Measurements from ENCODE around the gene HS6ST2. TPM values are rescaled to one million over a fixed set of nuclear protein-coding genes. Genes with fewer than 3 reads are reported as not detected.

HS6ST2 gene
- polyA plus RNA-seq, 1 of the 3 experiments (the other 2 are of a cell fraction), result 0.05 TPM

- H4K20me1 ChIP-seq (ENCODE audit: insufficient read depth), result no peaks in the 10 kb centered on the region
- peaks cover 15% of the 10 kb centered on the region; the same call in 1 of the 2 replicates for H3K27me3 ChIP-seq (ENCODE audit: insufficient read depth)
- POLR2A ChIA-PET, result no interaction called here
Observed at GRCh38 chrX:132689612-132690563, 268.5 kb downstream of the HS6ST2 start.

More at GRCh38 chrX:132689612-132690563, 268.5 kb downstream of the HS6ST2 start:
- H2AFZ ChIP-seq (ENCODE audit: low read depth), result no peak overlapping the region
- no peak overlapping the region for H3K27ac ChIP-seq (ENCODE audit: low read depth in 2 of 2, low read length in 1 of 2)
- H3K4me2 ChIP-seq, result no peak overlapping the region
- no peaks in the 10 kb centered on the region for H3K9me2 ChIP-seq
- no peaks in the 10 kb centered on the region; a peak in 1 of 4 replicates for H3K4me1 ChIP-seq (ENCODE audit: control insufficient read depth in 1 of 2, insufficient read depth in 2 of 2, low read depth in 1 of 2, low read length in 1 of 2)
- TF ChIP-seq USF2 (IDR thresholded peaks at IDR 0.05; ENCODE audit: borderline replicate concordance, low read depth, low read length) (no peak), TAF1 (IDR thresholded peaks at IDR 0.05; ENCODE audit: borderline replicate concordance, low read depth, low read length) (no peak), IRF3 (IDR thresholded peaks at IDR 0.05; ENCODE audit: low read depth, low read length) (no peak), NFIC (IDR thresholded peaks at IDR 0.05; ENCODE audit: borderline replicate concordance) (no peak), EZH2phosphoT487 (IDR thresholded peaks at IDR 0.05; ENCODE audit: borderline replicate concordance, low read depth) (no peak), TCF12 (IDR thresholded peaks at IDR 0.05) (no peak), MXI1 (IDR thresholded peaks at IDR 0.05; ENCODE audit: low read depth, low read length) (no peak), NRF1 (IDR thresholded peaks at IDR 0.05; ENCODE audit: low read depth, low read length) (no peak), FOXJ3 (CRISPR knock-in tag; IDR thresholded peaks at IDR 0.05) (no peak), GABPA (IDR thresholded peaks at IDR 0.05; ENCODE audit: low read depth) (no peak), MAX (IDR thresholded peaks at IDR 0.05; ENCODE audit: low read depth) (no peak), YY1 (IDR thresholded peaks at IDR 0.05; ENCODE audit: low read depth) (no peak), GATA2 (CRISPR knock-in tag; IDR thresholded peaks at IDR 0.05) (no peak), MEF2A (IDR thresholded peaks at IDR 0.05; ENCODE audit: borderline replicate concordance, low read depth) (no peak), USF1 (IDR thresholded peaks at IDR 0.05; ENCODE audit: borderline replicate concordance, low read depth) (no peak), RXRA (IDR thresholded peaks at IDR 0.05; ENCODE audit: borderline replicate concordance, low read depth) (no peak)
- TF ChIP-seq, protein P1, sequence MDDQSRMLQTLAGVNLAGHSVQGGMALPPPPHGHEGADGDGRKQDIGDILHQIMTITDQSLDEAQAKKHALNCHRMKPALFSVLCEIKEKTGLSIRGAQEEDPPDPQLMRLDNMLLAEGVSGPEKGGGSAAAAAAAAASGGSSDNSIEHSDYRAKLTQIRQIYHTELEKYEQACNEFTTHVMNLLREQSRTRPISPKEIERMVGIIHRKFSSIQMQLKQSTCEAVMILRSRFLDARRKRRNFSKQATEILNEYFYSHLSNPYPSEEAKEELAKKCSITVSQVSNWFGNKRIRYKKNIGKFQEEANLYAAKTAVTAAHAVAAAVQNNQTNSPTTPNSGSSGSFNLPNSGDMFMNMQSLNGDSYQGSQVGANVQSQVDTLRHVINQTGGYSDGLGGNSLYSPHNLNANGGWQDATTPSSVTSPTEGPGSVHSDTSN (IDR thresholded peaks at IDR 0.05), result no peak
- no peak overlapping the region for H3K4me3 ChIP-seq (ENCODE audit: low read depth in 2 of 2, low read length in 1 of 2)
- H3K79me2 ChIP-seq (ENCODE audit: insufficient read depth), result no peaks in the 10 kb centered on the region
- CTCF ChIA-PET, result interaction anchor here (1.0 to 1.1 kb wide), 2 partner anchors 18 to 26 kb away, joined by 3 read pairs; no protein-coding TSS in a partner anchor
- DNase-seq, result no peak
- no peaks in the 10 kb centered on the region for H3K9me3 ChIP-seq
- 12% methylated on average over 6 of the region's 6 CpGs for WGBS (ENCODE audit: low lambda C conversion rate)
- no peaks in the 10 kb centered on the region for H3F3A ChIP-seq (replicated peaks; ENCODE audit: insufficient read depth)
- no peaks in the 10 kb centered on the region for H3K36me3 ChIP-seq (replicated peaks in 1 of 2; ENCODE audit: control insufficient read depth in 1 of 2, insufficient read depth in 2 of 2, low read length in 1 of 2)
- H3K9ac ChIP-seq, result no peak overlapping the region

All from SK-N-SH (cell line).